Testis (tissue), 2 donors: Measurements from ENCODE around the gene SOX6.

Source experiments
- CTCF ChIP-seq, 3 experiments: fragments of 450-650 bp in 2 of 3; fragments of 200-600 bp in 1 of 3; sonication (generic) in 1 of 3; IDR thresholded peaks; one replicate each; pipeline ENCODE4 v1.5.1; 2016 to 2019; ENCODE audit warnings: antibody characterized with exemption in 3 of 3, mild to moderate bottlenecking in 2 of 3, moderate library complexity in 1 of 3
- POLR2A ChIP-seq: fragments of 450-650 bp; IDR thresholded peaks from one replicate; pipeline ENCODE4 v1.6.1; 2017; ENCODE audit warnings: antibody characterized with exemption, mild to moderate bottlenecking, moderate library complexity

DNA sequence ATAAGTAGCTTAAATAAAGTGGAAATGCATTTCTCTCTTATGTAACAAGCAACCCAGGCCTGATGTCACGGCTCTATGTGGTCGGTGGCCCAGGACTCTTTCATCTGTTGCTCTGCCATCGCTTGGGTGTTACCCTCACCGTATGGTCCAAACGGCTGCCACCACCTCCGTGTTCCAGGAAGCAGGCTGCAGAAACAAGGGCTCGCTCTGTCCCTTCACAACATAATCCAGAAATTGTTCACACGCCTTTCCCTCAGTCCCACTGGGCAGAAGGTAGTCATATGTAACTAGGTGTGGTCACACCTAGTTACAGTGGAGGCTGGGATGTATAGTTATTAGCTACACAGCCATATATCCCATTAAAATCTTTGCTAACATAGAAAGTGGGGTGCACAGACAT, 421.0 kb downstream of the SOX6 start:
- TF ChIP-seq POLR2A (no peak), CTCF (IDR thresholded peaks at IDR 0.05) (no peak)
